NT2/D1 (cell line): ENCODE measurements around the gene CDK19.
"Not testable (repeated sequence)": the region's sequence is repeated elsewhere in the genome, so short reads cannot be mapped to it uniquely, and the experiment has no call there.

Experiments
- YY1 ChIP-seq: IDR thresholded peaks from 2 replicates; pipeline ENCODE4 v1.6.1; 2011; ENCODE audit not compliant: insufficient read length, insufficient read depth
- ZNF274 ChIP-seq: IDR thresholded peaks from 2 replicates; pipeline ENCODE4 v1.6.1; 2011; ENCODE audit warnings: mild to moderate bottlenecking, low read depth, low read length

GRCh38 chr6:110835751-110836150, 20.5 kb upstream of the CDK19 start:
- not testable (repeated sequence) for TF ChIP-seq YY1, ZNF274
